Measurements from ENCODE around the gene HAP1. TPM values are rescaled to one million over a fixed set of nuclear protein-coding genes. Genes with fewer than 3 reads are reported as not detected.

The HAP1 gene
- total RNA-seq, 1 experiment from 2014 or later = 2.5 TPM

DNA sequence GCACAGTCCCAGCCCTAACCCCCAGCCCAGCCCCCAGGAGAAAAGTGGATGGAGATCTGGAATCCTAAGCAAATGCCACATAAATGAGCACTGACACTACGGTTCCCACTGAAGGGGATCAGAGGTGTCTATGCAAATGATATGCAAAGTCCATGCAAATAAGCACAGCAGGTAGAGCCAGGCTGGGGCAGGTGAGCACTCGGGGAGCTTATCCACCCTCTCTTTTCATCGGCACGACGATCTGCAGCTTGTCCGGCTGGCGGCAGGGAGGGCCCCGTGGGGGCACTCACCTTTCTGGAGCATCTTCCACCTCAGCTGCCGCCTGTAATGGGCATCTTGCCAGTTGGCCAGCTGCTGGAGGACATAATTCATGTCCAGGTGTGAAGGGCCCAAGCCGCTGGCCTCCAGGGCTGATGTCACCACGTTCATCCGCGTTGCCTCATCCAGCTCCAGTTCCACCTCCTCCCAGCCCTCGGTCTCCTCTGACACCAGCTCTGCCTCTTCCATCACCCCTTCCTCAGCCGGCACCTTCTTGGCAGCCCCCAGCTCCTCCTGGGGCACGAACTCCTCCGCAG, 9.9 kb downstream of the HAP1 start:
- H3K4me3 Mint-ChIP-seq = no peak overlapping the region
- H3K79me1 ChIP-seq (ENCODE audit: insufficient read depth, low read depth, low read length, poor library complexity, severe bottlenecking) = no peaks in the 10 kb centered on the region
- no peaks in the 10 kb centered on the region for H3K27me3 ChIP-seq (ENCODE audit: insufficient read depth, low read length)
- TF ChIP-seq, protein P1, sequence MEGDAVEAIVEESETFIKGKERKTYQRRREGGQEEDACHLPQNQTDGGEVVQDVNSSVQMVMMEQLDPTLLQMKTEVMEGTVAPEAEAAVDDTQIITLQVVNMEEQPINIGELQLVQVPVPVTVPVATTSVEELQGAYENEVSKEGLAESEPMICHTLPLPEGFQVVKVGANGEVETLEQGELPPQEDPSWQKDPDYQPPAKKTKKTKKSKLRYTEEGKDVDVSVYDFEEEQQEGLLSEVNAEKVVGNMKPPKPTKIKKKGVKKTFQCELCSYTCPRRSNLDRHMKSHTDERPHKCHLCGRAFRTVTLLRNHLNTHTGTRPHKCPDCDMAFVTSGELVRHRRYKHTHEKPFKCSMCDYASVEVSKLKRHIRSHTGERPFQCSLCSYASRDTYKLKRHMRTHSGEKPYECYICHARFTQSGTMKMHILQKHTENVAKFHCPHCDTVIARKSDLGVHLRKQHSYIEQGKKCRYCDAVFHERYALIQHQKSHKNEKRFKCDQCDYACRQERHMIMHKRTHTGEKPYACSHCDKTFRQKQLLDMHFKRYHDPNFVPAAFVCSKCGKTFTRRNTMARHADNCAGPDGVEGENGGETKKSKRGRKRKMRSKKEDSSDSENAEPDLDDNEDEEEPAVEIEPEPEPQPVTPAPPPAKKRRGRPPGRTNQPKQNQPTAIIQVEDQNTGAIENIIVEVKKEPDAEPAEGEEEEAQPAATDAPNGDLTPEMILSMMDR (conservative IDR thresholded peaks at IDR 0.05) = no peak
- no peak overlapping the region for H4K5ac ChIP-seq (ENCODE audit: insufficient read length, low read depth, low read length)
- H2BK120ac ChIP-seq (ENCODE audit: low read depth, low read length, poor library complexity, severe bottlenecking) = no peak overlapping the region
- H3K4me2 ChIP-seq (ENCODE audit: insufficient read depth, insufficient read length, low read length) = no peak overlapping the region
- peak overlapping the region in 1 of 3 experiments; percentile 34; a peak in 1 of 7 replicates for H3K27ac Mint-ChIP-seq
- H3K18ac ChIP-seq (ENCODE audit: insufficient read length, low read depth, low read length) = no peak overlapping the region
- H2BK12ac ChIP-seq (ENCODE audit: insufficient read length, low read depth, low read length) = no peak overlapping the region
- peaks cover 6 to 13% of the 10 kb centered on the region in 2 experiments for H3K4me1 Mint-ChIP-seq
- H2AFZ ChIP-seq (ENCODE audit: low read length) = no peak overlapping the region
- H3K4ac ChIP-seq (ENCODE audit: low read depth, low read length) = no peak overlapping the region
- H2BK5ac ChIP-seq (ENCODE audit: insufficient read length, low read length) = no peak overlapping the region
- H2BK15ac ChIP-seq (ENCODE audit: low read depth, low read length) = no peak overlapping the region
- no peaks in the 10 kb centered on the region for H3K9me3 ChIP-seq (ENCODE audit: control insufficient read depth, low read depth, low read length)
- DNase-seq = no peak
- peaks cover 13% of the 10 kb centered on the region for H3K27me3 Mint-ChIP-seq (ENCODE audit: low read depth)
- WGBS (ENCODE audit: extremely low coverage, insufficient read length, low lambda C conversion rate) = no CpG with 5 or more reads among the region's 17 CpGs
- H4K8ac ChIP-seq (replicated peaks; ENCODE audit: insufficient read length, low read depth, low read length) = no peak overlapping the region
- no peak overlapping the region for H4K91ac ChIP-seq (ENCODE audit: insufficient read length, low read depth, low read length)
- H3K14ac ChIP-seq (ENCODE audit: insufficient read depth, low read length) = no peak overlapping the region
- H3T11ph ChIP-seq (ENCODE audit: low read length) = no peak overlapping the region
- no peaks in the 10 kb centered on the region; a peak in 2 of 7 replicates for H3K36me3 Mint-ChIP-seq (ENCODE audit: insufficient read depth in 1 of 3, low read depth in 3 of 3)
- no peak overlapping the region for H3K9ac ChIP-seq (ENCODE audit: extremely low read depth, insufficient read length, low read length)
- no peaks in the 10 kb centered on the region for H3K23me2 ChIP-seq (ENCODE audit: insufficient read length, low read depth, low read length, poor library complexity, severe bottlenecking)
- no peak overlapping the region for H2BK20ac ChIP-seq (ENCODE audit: low read depth, low read length, poor library complexity, severe bottlenecking)
- peaks cover 0 to 2% of the 10 kb centered on the region in 2 experiments; a peak in 1 of 5 replicates for H3K9me3 Mint-ChIP-seq
- peaks cover 2% of the 10 kb centered on the region for H4K20me1 ChIP-seq (ENCODE audit: control insufficient read depth, insufficient read depth, insufficient read length)
- H3K56ac ChIP-seq (ENCODE audit: insufficient read length, low read depth, low read length) = no peak overlapping the region
- no peak overlapping the region for H3K23ac ChIP-seq (ENCODE audit: insufficient read length, low read depth, low read length)
- no peak overlapping the region for H2AK5ac ChIP-seq (ENCODE audit: insufficient read length, low read length)
- no peaks in the 10 kb centered on the region for H3K4me1 ChIP-seq (ENCODE audit: insufficient read depth, low read length)
- H3K27ac ChIP-seq (ENCODE audit: insufficient read length, low read depth, low read length) = no peak overlapping the region
- H3K79me2 ChIP-seq (ENCODE audit: insufficient read depth, low read length) = no peaks in the 10 kb centered on the region
